Limb (tissue), 2 donors: ENCODE data around the gene SLC15A1.
A peak's percentile ranks its signal among the peaks of the same experiment; 100 is the strongest.
"Not testable (repeated sequence)": the region's sequence is repeated elsewhere in the genome, so short reads cannot be mapped to it uniquely, and the experiment has no call there.

Source experiments
- DNase-seq, 2 donors: peaks; one replicate each; pipeline ENCODE4 v3.0.0-alpha.2; 2016; ENCODE audit errors: extremely low spot score in 2 of 2

The SLC15A1 gene

DNA sequence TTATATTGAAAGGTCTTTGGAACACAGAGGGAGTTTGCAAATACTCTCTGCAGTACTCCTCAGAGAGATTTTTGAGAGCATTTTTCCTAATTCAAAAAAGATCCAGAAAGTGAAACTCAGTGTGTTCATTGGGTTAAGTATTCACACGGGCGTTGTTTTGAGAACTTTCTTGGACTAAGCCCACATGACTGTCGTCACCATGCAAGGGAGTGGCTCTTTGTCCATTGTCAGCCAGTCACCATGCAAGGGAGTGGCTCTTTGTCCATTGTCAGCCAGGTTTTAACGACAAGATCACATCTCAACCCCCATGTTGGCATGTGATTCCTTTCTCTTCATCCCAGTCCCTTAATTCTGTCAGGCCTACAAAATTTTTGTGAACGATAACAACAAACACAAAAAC, 94.3 kb downstream of the SLC15A1 start:
- DNase-seq, result peak in 1 of 2 donors; percentile 30

GRCh38 chr13:98657506-98658085, 94.9 kb downstream of the SLC15A1 start:
- DNase-seq, result no peak

GRCh38 chr13:98656223-98656622, 96.2 kb downstream of the SLC15A1 start:
- no peak for DNase-seq

DNA sequence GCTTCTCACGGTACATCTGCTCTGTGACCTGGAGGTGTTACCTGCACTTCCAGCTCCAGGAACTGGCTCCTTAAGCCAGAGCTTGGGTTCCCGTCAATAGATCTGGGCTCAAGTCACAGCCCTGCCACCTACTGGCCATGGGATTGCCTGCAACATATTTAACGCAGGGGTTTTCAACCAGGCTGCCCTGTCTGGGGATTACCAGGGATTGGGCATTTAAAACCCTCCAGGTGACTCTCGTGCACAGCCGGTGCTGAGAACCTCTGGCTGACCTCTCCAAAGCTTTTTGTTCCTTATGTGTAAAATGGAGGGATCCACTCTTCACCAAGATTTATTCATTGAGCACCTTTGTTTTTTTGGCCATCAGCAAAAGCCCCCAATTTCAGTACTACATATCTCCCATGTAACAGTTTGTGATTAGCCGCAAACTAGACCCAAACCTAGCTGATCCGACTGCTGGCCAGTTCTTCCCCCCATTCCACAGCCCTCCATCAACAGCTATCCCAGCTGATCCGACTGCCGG, 98.9 kb downstream of the SLC15A1 start:
- DNase-seq, result peak; percentile 80 to 86

- DNase-seq, result no peak
Measured at GRCh38 chr13:98652721-98653462, 99.6 kb downstream of the SLC15A1 start.

DNA sequence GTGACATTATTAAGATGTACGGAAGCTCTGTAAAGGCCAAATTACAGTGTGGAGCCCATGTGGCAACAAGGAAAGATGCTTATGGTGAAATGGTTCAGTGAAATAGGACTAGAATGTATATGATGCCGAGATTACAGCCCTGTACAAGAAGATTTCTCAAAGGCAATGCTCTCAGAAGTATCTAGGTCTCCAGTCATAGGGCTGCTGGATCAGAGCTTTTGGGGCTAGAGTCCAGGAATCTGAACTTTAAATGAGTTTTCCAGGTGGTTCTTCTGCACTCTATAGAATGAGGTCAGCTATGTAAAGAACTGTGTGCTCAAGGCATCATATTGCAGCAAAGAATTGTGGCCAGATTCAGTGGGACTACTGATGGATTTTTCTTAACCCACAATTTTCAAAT, 100.2 kb downstream of the SLC15A1 start:
- peak in 1 of 2 donors; percentile 55 for DNase-seq

DNA sequence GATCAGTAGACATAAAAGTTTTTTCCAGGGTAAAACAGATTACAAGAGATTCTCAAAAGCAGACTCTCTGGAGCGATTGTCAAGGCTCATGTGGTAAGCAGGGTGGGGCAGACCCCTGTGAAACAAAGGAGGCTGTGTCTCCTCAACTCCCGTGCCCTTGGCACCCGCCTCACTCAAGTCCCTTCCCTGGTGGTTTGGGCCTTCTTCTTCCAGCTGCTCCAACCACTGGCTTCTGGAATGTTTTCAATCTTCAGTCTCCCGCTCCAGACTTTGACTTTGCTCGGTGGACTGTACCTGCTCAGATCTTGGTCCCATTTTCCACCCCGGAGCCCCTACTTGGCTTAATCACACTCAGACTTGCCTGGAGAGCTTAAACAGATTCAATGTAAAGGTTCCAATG, 100.7 kb downstream of the SLC15A1 start:
- peak in 1 of 2 donors; percentile 35 for DNase-seq

GRCh38 chr13:98650396-98651107, 101.9 kb downstream of the SLC15A1 start:
- DNase-seq, result no peak

DNA sequence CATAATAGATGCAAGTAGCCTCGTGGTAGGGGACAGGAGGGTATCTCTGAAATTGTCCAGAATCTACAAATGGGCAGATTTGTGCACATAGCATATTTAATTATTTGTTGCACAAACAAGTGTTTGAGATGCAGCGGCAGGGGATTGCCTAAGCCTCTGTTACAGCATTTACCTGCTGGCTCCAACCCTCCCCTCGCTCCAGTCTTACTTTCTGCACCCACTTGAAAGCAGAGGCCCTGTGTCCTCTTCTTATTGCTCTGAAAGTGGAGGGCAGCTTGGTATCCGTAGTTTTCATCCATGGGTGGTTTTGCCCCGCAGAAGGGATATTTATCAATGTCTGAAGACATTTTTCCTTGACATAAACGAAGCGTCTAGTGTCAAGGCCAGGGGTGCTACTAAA, 102.6 kb downstream of the SLC15A1 start:
- no peak for DNase-seq

DNA sequence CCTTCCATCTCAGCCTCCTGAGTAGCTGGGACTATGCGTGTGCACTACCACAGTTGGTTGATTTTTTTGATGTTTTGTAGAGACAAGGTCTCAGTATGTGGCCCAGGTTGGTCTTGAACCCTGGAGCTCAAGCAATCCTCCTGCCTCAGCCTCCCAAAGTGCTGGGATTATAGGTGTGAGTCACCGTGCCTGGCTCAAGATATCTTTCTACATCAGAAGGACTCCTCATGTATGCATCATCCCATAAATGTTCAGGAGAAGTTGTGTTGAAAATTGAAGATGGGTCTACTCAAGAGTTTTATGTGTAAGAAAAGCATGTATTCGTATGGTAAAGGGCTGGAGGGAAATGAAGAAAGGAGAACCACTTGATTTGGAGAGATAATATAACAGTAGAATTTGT, 103.8 kb downstream of the SLC15A1 start:
- no peak for DNase-seq

DNA sequence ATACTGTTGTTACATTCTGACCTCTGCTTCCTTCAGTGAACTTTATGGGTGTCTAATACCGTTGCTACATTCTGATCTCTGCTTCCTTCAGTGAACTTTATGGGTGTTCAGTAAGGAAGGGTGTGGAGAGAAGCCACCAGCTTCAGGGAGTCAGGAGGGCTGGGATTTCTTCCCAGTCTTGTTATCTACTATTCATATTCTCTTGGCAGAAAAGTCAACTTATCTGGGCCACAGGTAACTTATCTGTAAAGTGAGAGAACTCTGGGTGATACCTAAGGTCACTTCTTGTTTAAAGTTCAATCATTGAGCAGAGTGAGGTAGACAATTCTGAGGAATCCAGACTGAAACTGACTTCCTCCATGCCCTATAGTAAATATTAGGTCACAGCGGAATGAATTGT, 104.3 kb downstream of the SLC15A1 start:
- no peak for DNase-seq

DNA sequence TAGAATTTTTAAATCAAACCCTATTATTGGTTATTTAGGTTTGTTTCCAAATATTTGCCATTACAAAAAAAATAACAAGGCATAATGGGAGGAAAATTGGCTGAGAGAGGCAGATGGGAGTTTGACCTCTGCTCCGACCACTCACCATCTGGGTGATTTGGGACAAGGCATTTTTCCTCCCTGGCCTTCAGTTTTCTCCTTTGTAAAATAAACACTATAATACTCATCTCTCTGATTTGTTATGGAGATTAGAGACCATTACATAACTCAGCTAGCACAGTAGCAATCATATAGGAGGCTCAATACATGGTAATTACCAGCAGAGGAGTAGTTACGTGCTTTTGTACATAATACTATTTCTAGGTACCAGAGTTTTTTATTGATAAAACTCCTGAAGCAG, 105.4 kb downstream of the SLC15A1 start:
- no peak for DNase-seq

DNA sequence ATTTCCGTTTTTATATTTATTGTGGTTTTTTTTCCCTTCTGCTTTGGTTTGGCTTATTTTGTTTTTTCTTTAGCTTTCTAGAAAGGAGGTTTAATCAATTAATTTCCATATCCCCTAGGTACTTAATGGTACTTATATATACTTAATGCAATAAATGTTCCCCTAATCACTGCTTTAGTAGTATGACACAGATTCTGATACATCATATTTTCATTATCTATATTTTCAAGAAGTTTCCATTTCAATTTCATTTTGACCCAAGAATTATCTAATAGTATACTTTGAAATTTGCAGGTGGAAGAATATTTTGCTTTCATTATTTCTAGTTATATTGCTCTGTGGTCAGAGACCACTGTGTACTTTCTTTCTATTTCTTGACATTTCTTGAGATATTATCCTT, 109.0 kb downstream of the SLC15A1 start:
- no peak for DNase-seq

GRCh38 chr13:98641075-98641474, 111.4 kb downstream of the SLC15A1 start:
- no peak for DNase-seq

GRCh38 chr13:98639785-98640184, 112.7 kb downstream of the SLC15A1 start:
- not testable (repeated sequence) for DNase-seq

DNA sequence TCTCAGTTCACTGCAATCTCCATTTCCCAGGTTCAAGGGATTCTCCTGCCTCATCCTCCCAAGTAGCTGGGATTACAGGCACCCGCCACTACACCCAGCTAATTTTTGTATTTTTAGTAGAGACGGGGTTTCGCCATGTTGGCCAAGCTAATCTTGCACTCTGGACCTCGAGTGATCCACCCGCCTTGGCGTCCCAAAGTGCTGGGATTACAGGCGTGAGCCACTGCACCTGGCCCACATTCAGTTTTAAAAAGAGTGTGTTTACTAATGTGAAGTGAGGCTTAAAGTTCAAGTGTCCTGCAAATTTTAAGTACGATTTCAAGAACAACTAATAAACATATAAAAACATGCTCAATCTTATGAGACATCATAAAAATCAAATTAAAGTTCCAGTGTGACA, 114.1 kb downstream of the SLC15A1 start:
- not testable (repeated sequence) for DNase-seq
